DND-41 (cell line): ENCODE data around the gene ACTR10.

ENCODE experiments used
- ATAC-seq: fragments of 200-7000 bp; cut with Tn5 transposase; 3 replicates; pipeline ENCODE4 v1.9.1; 2021; ENCODE audit warnings: low read depth; ENCODE audit not compliant: insufficient read depth
- DNase-seq: peaks from one replicate; pipeline ENCODE4 v3.0.0-alpha.2; 2020
- H2AFZ ChIP-seq: 2 replicates; pipeline ENCODE4 v1.6.0; 2012; ENCODE audit warnings: low read depth, low read length
- H3K27ac ChIP-seq: 2 replicates; pipeline ENCODE4 v1.5.1; 2012; ENCODE audit warnings: low read length, inconsistent platforms
- H3K27me3 ChIP-seq: fragments of 200-600 bp; sonication (generic); 2 replicates; pipeline ENCODE4 v1.6.0; 2012; ENCODE audit warnings: low read length, mild to moderate bottlenecking, inconsistent platforms; ENCODE audit not compliant: insufficient read depth, poor library complexity
- H3K36me3 ChIP-seq: 2 replicates; pipeline ENCODE4 v1.5.1; 2012; ENCODE audit warnings: low read length, inconsistent platforms; ENCODE audit not compliant: insufficient read depth
- H3K4me1 ChIP-seq: 2 replicates; pipeline ENCODE4 v1.5.1; 2012; ENCODE audit warnings: mild to moderate bottlenecking, low read length; ENCODE audit not compliant: insufficient read depth
- H3K4me2 ChIP-seq: 2 replicates; pipeline ENCODE4 v1.6.0; 2012; ENCODE audit warnings: mild to moderate bottlenecking, moderate library complexity, low read length, inconsistent platforms; ENCODE audit not compliant: insufficient read depth
- H3K4me3 ChIP-seq, 2 experiments: fragments of 200-600 bp in 1 of 2; shearing (Covaris generic) in 1 of 2; 2 replicates each; pipeline ENCODE4 v1.5.1; 2012 to 2016; ENCODE audit warnings: inconsistent platforms in 2 of 2, low read length in 2 of 2, mild to moderate bottlenecking in 2 of 2, low read depth in 1 of 2, moderate library complexity in 1 of 2
- H3K79me2 ChIP-seq: 2 replicates; pipeline ENCODE4 v1.6.0; 2012; ENCODE audit warnings: low read length, inconsistent platforms; ENCODE audit not compliant: insufficient read depth
- H3K9ac ChIP-seq: 2 replicates; pipeline ENCODE4 v1.6.0; 2012; ENCODE audit warnings: low read depth, mild to moderate bottlenecking, inconsistent platforms, low read length, moderate library complexity
- H3K9me3 ChIP-seq: 2 replicates; pipeline ENCODE4 v1.5.1; 2012; ENCODE audit warnings: low read length, moderate library complexity, mild to moderate bottlenecking, inconsistent platforms; ENCODE audit not compliant: insufficient read depth, severe bottlenecking
- H4K20me1 ChIP-seq: 2 replicates; pipeline ENCODE4 v1.6.0; 2012; ENCODE audit warnings: low read length; ENCODE audit not compliant: insufficient read depth
- EZH2 ChIP-seq: IDR thresholded peaks from 3 replicates; pipeline ENCODE4 v1.6.1; 2012; ENCODE audit warnings: borderline replicate concordance, low read depth, mild to moderate bottlenecking, moderate library complexity, low read length, inconsistent platforms; ENCODE audit not compliant: severe bottlenecking
- TF ChIP-seq, protein P1 (sequence below): IDR thresholded peaks from 2 replicates; pipeline ENCODE4 v1.5.1; 2012; ENCODE audit warnings: borderline replicate concordance, low read length, moderate library complexity, mild to moderate bottlenecking; ENCODE audit not compliant: poor library complexity, severe bottlenecking; ENCODE audit errors: extremely low read depth

Gene ACTR10

DNA sequence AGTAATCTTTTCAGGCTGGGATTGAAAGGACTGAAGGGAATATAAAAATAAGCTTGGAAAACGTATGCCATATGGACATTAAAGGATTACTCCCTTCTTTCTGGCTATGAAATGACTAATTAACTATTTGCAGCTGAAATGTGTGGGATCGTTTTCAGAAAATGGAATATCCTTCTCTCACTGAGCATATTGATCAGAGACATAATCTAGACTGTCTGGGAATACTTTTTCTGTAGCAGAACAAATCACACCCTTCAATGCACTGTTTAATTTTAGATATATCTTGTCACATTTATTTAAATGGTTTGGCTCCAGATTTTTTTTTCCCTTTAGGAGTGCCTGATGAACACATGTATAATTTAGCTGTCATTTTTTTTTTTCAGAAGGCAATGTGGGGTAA lies 10.8 kb upstream of the ACTR10 start:
- TF ChIP-seq, protein P1, sequence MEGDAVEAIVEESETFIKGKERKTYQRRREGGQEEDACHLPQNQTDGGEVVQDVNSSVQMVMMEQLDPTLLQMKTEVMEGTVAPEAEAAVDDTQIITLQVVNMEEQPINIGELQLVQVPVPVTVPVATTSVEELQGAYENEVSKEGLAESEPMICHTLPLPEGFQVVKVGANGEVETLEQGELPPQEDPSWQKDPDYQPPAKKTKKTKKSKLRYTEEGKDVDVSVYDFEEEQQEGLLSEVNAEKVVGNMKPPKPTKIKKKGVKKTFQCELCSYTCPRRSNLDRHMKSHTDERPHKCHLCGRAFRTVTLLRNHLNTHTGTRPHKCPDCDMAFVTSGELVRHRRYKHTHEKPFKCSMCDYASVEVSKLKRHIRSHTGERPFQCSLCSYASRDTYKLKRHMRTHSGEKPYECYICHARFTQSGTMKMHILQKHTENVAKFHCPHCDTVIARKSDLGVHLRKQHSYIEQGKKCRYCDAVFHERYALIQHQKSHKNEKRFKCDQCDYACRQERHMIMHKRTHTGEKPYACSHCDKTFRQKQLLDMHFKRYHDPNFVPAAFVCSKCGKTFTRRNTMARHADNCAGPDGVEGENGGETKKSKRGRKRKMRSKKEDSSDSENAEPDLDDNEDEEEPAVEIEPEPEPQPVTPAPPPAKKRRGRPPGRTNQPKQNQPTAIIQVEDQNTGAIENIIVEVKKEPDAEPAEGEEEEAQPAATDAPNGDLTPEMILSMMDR, result no peak
- no peak for TF ChIP-seq EZH2
- ATAC-seq, result no peak
- Histone ChIP-seq H3K4me3 (no peak overlapping the region), H3K27me3 (peaks cover 24% of the 10 kb centered on the region), H3K36me3 (no peaks in the 10 kb centered on the region), H3K4me1 (no peaks in the 10 kb centered on the region), H3K9ac (no peak overlapping the region), H2AFZ (no peak overlapping the region), H4K20me1 (no peaks in the 10 kb centered on the region), H3K27ac (no peak overlapping the region), H3K4me2 (no peak overlapping the region), H3K79me2 (no peaks in the 10 kb centered on the region), H3K9me3 (no peaks in the 10 kb centered on the region)
- DNase-seq, result no peak

DNA sequence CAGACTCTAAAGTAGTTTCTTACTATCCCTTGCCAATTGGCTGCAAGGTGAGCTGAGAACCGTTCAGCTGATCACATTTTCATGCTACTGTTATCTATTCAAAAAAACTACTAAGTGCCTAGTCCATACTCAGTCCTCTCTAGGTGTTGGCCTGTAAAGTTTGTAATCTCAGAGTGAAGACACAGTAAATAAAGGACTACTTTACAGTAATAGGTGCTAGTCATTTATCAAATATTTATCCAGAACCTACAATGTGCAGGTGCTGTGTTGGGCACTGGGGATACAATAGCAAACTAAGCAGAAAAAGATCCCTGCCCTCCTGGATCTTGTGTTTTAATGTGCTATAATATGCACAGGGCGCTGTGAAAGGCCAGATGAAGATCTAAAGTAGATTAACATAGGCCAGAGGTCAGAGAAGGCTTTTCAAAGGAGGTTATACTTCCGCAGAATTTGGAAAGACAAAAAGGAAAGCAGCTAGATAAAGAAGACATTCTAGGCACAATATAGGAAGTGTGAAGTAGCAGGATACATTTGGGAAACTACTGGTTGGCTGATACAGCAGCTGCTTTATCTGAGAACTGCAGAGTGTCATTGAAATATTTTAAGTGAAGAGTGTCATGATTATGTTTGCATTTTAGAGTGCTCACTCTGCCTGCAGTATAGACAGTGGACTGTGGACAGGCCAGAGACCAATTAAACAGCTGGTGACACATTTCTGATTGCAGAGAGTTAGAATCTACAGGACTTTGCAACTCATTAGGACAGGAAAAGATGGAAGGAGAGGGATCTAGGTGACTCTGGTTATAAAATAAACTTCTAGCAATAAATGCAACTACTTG lies 8.0 kb upstream of the ACTR10 start:
- H3K9me3 ChIP-seq, result no peaks in the 10 kb centered on the region
- peaks cover 21% of the 10 kb centered on the region for H3K27me3 ChIP-seq
- no peak for TF ChIP-seq EZH2
- TF ChIP-seq, protein P1, result no peak
- no peaks in the 10 kb centered on the region for H3K79me2 ChIP-seq
- H3K36me3 ChIP-seq, result no peaks in the 10 kb centered on the region
- ATAC-seq (no peak), DNase-seq (no peak)
- H3K4me1 ChIP-seq, result no peaks in the 10 kb centered on the region
- H4K20me1 ChIP-seq, result no peaks in the 10 kb centered on the region
- H3K9ac ChIP-seq, result no peak overlapping the region
- H2AFZ ChIP-seq, result no peak overlapping the region
- no peak overlapping the region for H3K4me2 ChIP-seq
- no peak overlapping the region for H3K27ac ChIP-seq
- no peak overlapping the region for H3K4me3 ChIP-seq

DNA sequence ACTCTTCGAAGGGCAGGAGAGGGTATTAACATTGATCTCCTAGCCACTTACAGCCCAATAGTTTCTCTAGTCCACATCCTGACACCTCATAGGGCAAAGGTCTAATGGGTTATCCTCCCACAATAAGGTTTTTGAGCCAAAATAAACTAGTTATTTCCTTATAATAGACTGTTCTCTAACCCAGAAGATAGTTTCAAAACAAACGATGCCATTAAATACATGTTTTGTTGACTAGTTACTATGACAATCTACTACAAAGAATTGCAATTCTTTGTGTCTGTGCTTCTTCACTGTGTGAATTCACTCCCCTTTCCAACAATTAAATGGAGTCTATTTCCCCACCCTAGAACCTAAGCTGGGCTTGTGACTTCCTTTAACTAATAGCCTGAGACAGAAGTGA lies 6.4 kb upstream of the ACTR10 start:
- TF ChIP-seq EZH2, result no peak
- TF ChIP-seq, protein P1, result no peak
- Histone ChIP-seq H3K9me3 (no peaks in the 10 kb centered on the region), H3K9ac (no peak overlapping the region), H3K4me1 (no peaks in the 10 kb centered on the region), H3K4me3 (no peak overlapping the region), H4K20me1 (no peaks in the 10 kb centered on the region), H3K27me3 (peaks cover 16% of the 10 kb centered on the region), H3K36me3 (no peaks in the 10 kb centered on the region), H3K27ac (no peak overlapping the region), H3K4me2 (no peak overlapping the region), H2AFZ (no peak overlapping the region), H3K79me2 (no peaks in the 10 kb centered on the region)
- no peak for ATAC-seq
- no peak for DNase-seq
